GM12878 (cell line): ENCODE data around the gene PIGBOS1. TPM values are rescaled to one million over a fixed set of nuclear protein-coding genes. Genes with fewer than 3 reads are reported as not detected.

Experiments used
- ATF3 ChIP-seq: IDR thresholded peaks from 2 replicates; pipeline ENCODE4 v1.6.1; 2011; ENCODE audit warnings: low read depth, mild to moderate bottlenecking, low read length, moderate library complexity, borderline replicate concordance; ENCODE audit errors: extremely low read depth
- CBX3 ChIP-seq: fragments of 200-600 bp; sonication (generic); IDR thresholded peaks from 2 replicates; pipeline ENCODE4 v1.6.1; 2016; ENCODE audit warnings: low read depth, borderline replicate concordance
- CTCF ChIP-seq, 3 experiments: IDR thresholded peaks in 2 of 3; conservative IDR thresholded peaks in 1 of 3; 2 replicates each; pipeline ENCODE4 v1.5.1; 2011; ENCODE audit warnings: low read depth in 3 of 3, low read length in 3 of 3, mild to moderate bottlenecking in 3 of 3, control low read depth in 2 of 3, moderate library complexity in 2 of 3, inconsistent platforms in 1 of 3, mixed read lengths in 1 of 3; ENCODE audit not compliant: control insufficient read depth in 2 of 3, insufficient read depth in 1 of 3; ENCODE audit errors: extremely low read depth in 1 of 3
- EP300 ChIP-seq, 2 experiments: fragments of 150-350 bp in 1 of 2; IDR thresholded peaks; 2 replicates each; pipeline ENCODE4 v1.6.1; 2011 to 2012; ENCODE audit warnings: low read depth in 2 of 2, low read length in 2 of 2, borderline replicate concordance in 1 of 2, improper control_type of control experiment in 1 of 2, inconsistent platforms in 1 of 2; ENCODE audit not compliant: control insufficient read depth in 1 of 2
- HDAC2 ChIP-seq: fragments of 200-600 bp; sonication (generic); IDR thresholded peaks from 2 replicates; pipeline ENCODE4 v1.6.1; 2017
- IRF5 ChIP-seq: fragments of 450-650 bp; IDR thresholded peaks from 2 replicates; pipeline ENCODE4 v1.6.1; 2017; ENCODE audit warnings: borderline replicate concordance
- PAX8 ChIP-seq: fragments of 450-650 bp; IDR thresholded peaks from 2 replicates; pipeline ENCODE4 v1.6.1; 2017; ENCODE audit warnings: mild to moderate bottlenecking, moderate library complexity
- POLR2AphosphoS2 ChIP-seq: IDR thresholded peaks from 2 replicates; pipeline ENCODE4 v1.6.1; 2011; ENCODE audit warnings: low read depth, mild to moderate bottlenecking, low read length, improper control_type of control experiment, moderate library complexity
- POU2F2 ChIP-seq: IDR thresholded peaks from 3 replicates; pipeline ENCODE4 v1.6.1; 2011; ENCODE audit warnings: low read depth, mild to moderate bottlenecking, low read length, borderline replicate concordance
- RCOR1 ChIP-seq: conservative IDR thresholded peaks from 2 replicates; pipeline ENCODE4 v1.6.1; 2012; ENCODE audit warnings: low read depth, low read length, improper control_type of control experiment
- TARDBP ChIP-seq: IDR thresholded peaks from 2 replicates; pipeline ENCODE4 v1.6.1; 2016; ENCODE audit warnings: borderline replicate concordance
- WRNIP1 ChIP-seq: IDR thresholded peaks from 2 replicates; pipeline ENCODE4 v1.6.1; 2011; ENCODE audit warnings: low read depth, low read length, improper control_type of control experiment, borderline replicate concordance
- ZBED1 ChIP-seq: IDR thresholded peaks from 2 replicates; pipeline ENCODE4 v1.6.1; 2016; ENCODE audit warnings: borderline replicate concordance
- ZNF217 ChIP-seq: fragments of 450-650 bp; IDR thresholded peaks from 2 replicates; pipeline ENCODE4 v1.6.1; 2017; ENCODE audit warnings: antibody characterized with exemption, mild to moderate bottlenecking
- ZNF592 ChIP-seq: fragments of 450-650 bp; IDR thresholded peaks from 2 replicates; pipeline ENCODE4 v1.6.1; 2017; ENCODE audit warnings: mild to moderate bottlenecking, moderate library complexity
- ZNF687 ChIP-seq: fragments of 450-650 bp; IDR thresholded peaks from 2 replicates; pipeline ENCODE4 v1.6.1; 2017; ENCODE audit warnings: mild to moderate bottlenecking, moderate library complexity
- polyA plus RNA-seq, 11 experiments: library from polyadenylated mRNA; depleted of rRNA in 4 of 11; unstranded in 6 of 11; stranded (reverse) in 5 of 11; fragments of >200 nt; fragmentation: Nextera tagmentation in 4 of 11; fragmentation: Illumina TruSeq in 1 of 11; extraction: Ambion mirVana in 4 of 11; extraction: Trizol in 1 of 11; gene quantifications; 1 replicate in 1 of 11; 2 replicates in 10 of 11; pipeline versions ENCODE4 v1.2.1 to v1.2.3, GENCODE V29; 2011 to 2016; ENCODE audit warnings: inconsistent platforms in 2 of 11, missing spikeins in 2 of 11, low read depth in 1 of 11
- total RNA-seq, 4 experiments: library from RNA; depleted of rRNA in 3 of 4; stranded (reverse); fragments of >200 nt in 3 of 4; fragmentation: Illumina TruSeq in 1 of 4; extraction: Trizol in 1 of 4; gene quantifications; 2 replicates each; pipeline versions ENCODE4 v1.2.1 to v1.2.3, GENCODE V29; 2013 to 2021

Gene PIGBOS1
- total and polyA plus RNA-seq, 10 of the 15 experiments (the other 5 are each of a cell fraction or from before 2014, with no cell fraction given), result 7.1 to 24.7 (median 10.2) TPM

DNA sequence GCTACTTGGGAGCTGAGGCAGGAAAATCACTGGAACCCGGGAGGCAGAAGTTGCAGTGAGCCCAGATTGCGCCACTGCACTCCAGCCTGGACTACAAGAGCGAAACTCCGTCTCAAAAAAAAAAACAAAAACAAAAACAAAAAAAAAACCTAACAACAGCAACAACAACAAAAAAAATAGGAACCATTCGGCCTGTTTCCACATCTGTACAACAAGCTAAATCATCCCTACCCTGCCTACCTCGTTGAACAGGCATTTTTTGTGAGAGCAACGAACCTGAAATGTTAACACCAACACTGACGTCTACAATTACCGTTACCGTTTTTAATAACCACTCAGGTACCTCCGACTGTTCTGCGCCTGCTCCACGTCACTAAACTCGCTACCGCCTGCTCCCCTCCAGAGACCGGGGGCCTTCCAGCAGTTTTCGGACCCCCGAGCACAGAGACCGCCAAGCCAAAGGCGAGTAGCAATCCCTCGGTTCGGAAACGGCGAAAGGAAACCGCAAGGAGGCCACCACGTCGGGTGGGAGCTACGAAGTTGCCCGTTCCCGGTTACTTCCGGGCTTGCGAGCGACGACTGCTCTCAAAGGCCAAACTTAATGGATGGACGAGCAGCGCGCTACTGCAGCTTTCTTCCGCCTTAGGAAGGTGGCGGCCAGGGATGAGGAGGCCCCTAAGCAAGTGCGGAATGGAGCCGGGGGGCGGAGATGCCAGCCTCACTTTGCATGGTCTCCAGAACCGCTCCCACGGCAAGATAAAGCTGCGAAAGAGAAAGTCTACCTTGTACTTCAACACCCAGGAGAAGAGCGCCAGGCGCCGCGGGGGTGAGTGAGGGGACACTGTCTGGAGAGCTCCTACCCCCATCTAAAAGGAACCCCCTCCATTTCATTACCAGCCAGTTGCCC, at the start of gene PIGBOS1, which contains the start of gene PIGB (continued):
- TF ChIP-seq ZNF687 (peak; percentile 80), HDAC2 (no peak), TARDBP (no peak), ZBED1 (no peak), PAX8 (no peak; the same call in 1 of the 2 replicates), ZNF592 (no peak), EP300 (IDR thresholded peaks at IDR 0.05; ENCODE audit: borderline replicate concordance in 1 of 2, control insufficient read depth in 1 of 2, low read depth in 2 of 2, low read length in 2 of 2) (no peak), CTCF (IDR thresholded peaks at IDR 0.05 in 2 of 3, conservative IDR thresholded peaks at IDR 0.05 in 1 of 3; ENCODE audit: control insufficient read depth in 2 of 3, extremely low read depth in 1 of 3, insufficient read depth in 1 of 3, low read depth in 3 of 3, low read length in 3 of 3) (no peak), POLR2AphosphoS2 (0 out of 2 replicates have a peak, but pooled peaks have one; percentile 77), ZNF217 (no peak), RCOR1 (no peak), IRF5 (no peak), POU2F2 (peak; percentile 73; the same call in 2 of the 3 replicates), ATF3 (no peak), WRNIP1 (no peak), CBX3 (no peak)
